ENCODE measurements around the gene CRACDL.
"Not testable (repeated sequence)": the region's sequence is repeated elsewhere in the genome, so short reads cannot be mapped to it uniquely, and the experiment has no call there.

The CRACDL gene

GRCh38 chr2:98772536-98772935, 163.5 kb downstream of the CRACDL start:
- no peak for DNase-seq

- DNase-seq = no peak
Measured at GRCh38 chr2:98771721-98772524, 164.1 kb downstream of the CRACDL start.

- no peak for DNase-seq
Measured at GRCh38 chr2:98771264-98771663, 164.8 kb downstream of the CRACDL start.

- peak; percentile 94 for DNase-seq
Measured at GRCh38 chr2:98769784-98770183, 166.2 kb downstream of the CRACDL start.

GRCh38 chr2:98769114-98769476, 166.9 kb downstream of the CRACDL start:
- no peak for DNase-seq

- DNase-seq = peak; percentile 26
Measured at GRCh38 chr2:98768384-98769113, 167.5 kb downstream of the CRACDL start.

GRCh38 chr2:98764499-98764898, 171.5 kb downstream of the CRACDL start:
- no peak for DNase-seq

- DNase-seq = no peak
Measured at GRCh38 chr2:98763209-98763951, 172.6 kb downstream of the CRACDL start.

- DNase-seq = no peak
Measured at GRCh38 chr2:98761909-98762308, 174.1 kb downstream of the CRACDL start.

- DNase-seq = no peak
Measured at GRCh38 chr2:98761267-98761781, 174.7 kb downstream of the CRACDL start.

- DNase-seq = no peak
Measured at GRCh38 chr2:98759827-98760625, 176.0 kb downstream of the CRACDL start.

GRCh38 chr2:98759338-98759737, 176.7 kb downstream of the CRACDL start:
- no peak for DNase-seq

- DNase-seq = no peak
Measured at GRCh38 chr2:98757904-98758421, 178.1 kb downstream of the CRACDL start.

- DNase-seq = no peak
Measured at GRCh38 chr2:98753801-98754200, 182.2 kb downstream of the CRACDL start.

- not testable (repeated sequence) for DNase-seq
Measured at GRCh38 chr2:98752711-98753110, 183.3 kb downstream of the CRACDL start.

GRCh38 chr2:98751748-98752147, 184.3 kb downstream of the CRACDL start:
- no peak for DNase-seq

GRCh38 chr2:98750593-98751282, 185.3 kb downstream of the CRACDL start:
- no peak for DNase-seq

GRCh38 chr2:98749066-98749450, 187.0 kb downstream of the CRACDL start:
- no peak for DNase-seq

- no peak for DNase-seq
Measured at GRCh38 chr2:98748292-98749065, 187.5 kb downstream of the CRACDL start.

- DNase-seq = peak; percentile 17
Measured at GRCh38 chr2:98747888-98748287, 188.1 kb downstream of the CRACDL start.

- no peak for DNase-seq
Measured at GRCh38 chr2:98746426-98746825, 189.6 kb downstream of the CRACDL start.

All from COR-L47 (cell line).